ENCODE data around the gene MICAL2. TPM values are rescaled to one million over a fixed set of nuclear protein-coding genes. Genes with fewer than 3 reads are reported as not detected.

MICAL2 gene
- polyA plus RNA-seq, 1 experiment = 135 TPM

- DNase-seq (ENCODE audit: low read depth) = no peak
- ChIA-PET POLR2A (no interaction called here), CTCF (no interaction called here)
- no peaks in the 10 kb centered on the region for H3K36me3 ChIP-seq (ENCODE audit: control insufficient read depth, insufficient read depth, low read length)
- no peak overlapping the region for H3K4me3 ChIP-seq (ENCODE audit: low read depth, low read length)
- TF ChIP-seq, protein P1, sequence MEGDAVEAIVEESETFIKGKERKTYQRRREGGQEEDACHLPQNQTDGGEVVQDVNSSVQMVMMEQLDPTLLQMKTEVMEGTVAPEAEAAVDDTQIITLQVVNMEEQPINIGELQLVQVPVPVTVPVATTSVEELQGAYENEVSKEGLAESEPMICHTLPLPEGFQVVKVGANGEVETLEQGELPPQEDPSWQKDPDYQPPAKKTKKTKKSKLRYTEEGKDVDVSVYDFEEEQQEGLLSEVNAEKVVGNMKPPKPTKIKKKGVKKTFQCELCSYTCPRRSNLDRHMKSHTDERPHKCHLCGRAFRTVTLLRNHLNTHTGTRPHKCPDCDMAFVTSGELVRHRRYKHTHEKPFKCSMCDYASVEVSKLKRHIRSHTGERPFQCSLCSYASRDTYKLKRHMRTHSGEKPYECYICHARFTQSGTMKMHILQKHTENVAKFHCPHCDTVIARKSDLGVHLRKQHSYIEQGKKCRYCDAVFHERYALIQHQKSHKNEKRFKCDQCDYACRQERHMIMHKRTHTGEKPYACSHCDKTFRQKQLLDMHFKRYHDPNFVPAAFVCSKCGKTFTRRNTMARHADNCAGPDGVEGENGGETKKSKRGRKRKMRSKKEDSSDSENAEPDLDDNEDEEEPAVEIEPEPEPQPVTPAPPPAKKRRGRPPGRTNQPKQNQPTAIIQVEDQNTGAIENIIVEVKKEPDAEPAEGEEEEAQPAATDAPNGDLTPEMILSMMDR (IDR thresholded peaks at IDR 0.05; ENCODE audit: insufficient read depth, low read depth, low read length) = no peak
- H3K27me3 ChIP-seq (ENCODE audit: control insufficient read depth, insufficient read depth, low read length) = no peaks in the 10 kb centered on the region
These were observed 201.7 kb downstream of the MICAL2 start for GRCh38 chr11:12312132-12312531.

Small RNAs within 50 kb of the gene (small RNA-seq; reads per million reads assigned to genes)
- gene MIR6124 (ENCODE audit: insufficient read length, low read depth, low replicate concordance) = not detected

Other genes with a start within 250 kb of the MICAL2 start
- 1,093 and 1,276 TPM in 2 replicates for gene DKK3, start 102.0 kb upstream of the MICAL2 start, polyA plus RNA-seq (2011; rRNA removed)

Measured in BJ (cell line).